GM19099 (cell line): ENCODE measurements around the gene SERP2.

ENCODE experiments used
- POLR2A ChIP-seq: IDR thresholded peaks from 3 replicates; pipeline ENCODE4 v1.6.1; 2011; ENCODE audit warnings: low read depth; ENCODE audit not compliant: insufficient read length; ENCODE audit errors: extremely low read depth

SERP2 gene

GRCh38 chr13:44389876-44390275, 16.3 kb downstream of the SERP2 start:
- no peak for TF ChIP-seq POLR2A

GRCh38 chr13:44393391-44393790, 19.8 kb downstream of the SERP2 start:
- no peak for TF ChIP-seq POLR2A

- TF ChIP-seq POLR2A = no peak
Measured at GRCh38 chr13:44394658-44395057, 21.0 kb downstream of the SERP2 start.

DNA sequence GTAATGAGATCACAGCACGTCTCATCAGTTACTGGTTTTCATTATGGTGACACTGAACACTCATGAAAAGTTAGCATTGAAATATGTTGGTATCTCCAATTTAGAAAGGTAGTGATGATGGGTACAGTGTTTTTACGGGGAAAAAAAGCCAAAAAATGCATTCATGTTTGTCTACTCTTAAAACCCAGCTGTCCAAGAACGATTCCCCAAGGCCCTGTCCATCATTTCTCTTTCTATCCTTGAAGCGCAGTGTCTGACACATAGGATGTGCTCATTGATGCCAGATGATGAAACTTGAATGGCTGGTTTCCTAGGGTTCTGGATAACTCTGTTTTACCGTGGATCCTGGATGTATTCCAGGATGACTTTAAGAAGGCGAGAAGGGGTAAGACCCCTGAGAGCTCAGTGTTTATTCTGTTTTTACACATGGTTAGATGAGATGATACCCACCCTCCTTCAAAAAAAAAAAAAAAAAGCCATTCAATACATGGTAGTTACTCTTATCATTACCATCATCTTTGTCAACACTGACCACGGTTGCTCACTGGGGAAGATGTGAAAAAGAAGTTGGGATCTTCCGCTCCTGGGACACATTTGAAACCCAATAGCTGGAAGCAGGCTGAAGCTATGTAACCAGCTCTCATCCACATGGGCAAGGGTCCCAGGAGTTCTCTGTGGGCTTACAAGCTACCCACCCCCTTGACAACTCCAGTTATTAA, 22.5 kb downstream of the SERP2 start:
- no peak for TF ChIP-seq POLR2A

GRCh38 chr13:44396701-44397580, 23.3 kb downstream of the SERP2 start:
- no peak for TF ChIP-seq POLR2A

DNA sequence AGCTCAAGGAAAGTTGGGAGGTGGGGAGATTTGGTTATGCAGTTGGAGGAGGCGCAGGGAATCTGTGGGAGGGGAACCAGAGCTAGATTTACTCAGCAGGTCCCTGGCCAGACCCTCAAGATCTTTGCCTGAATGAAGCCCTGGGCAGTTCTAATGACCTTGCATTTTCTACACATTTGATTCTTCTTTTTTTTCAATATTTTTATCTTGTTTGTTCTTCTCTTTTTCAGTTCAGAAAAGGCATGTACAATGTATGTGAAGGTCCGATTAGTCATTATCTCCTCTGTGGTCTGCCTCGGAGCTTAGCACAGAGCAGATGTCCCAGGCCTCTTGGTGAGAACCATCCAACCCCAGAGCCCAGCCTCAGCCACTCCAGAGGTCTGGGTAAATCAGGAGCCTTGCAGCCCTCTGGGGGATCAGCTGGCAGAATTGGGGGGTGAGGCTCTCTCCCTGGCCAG, 24.2 kb downstream of the SERP2 start:
- no peak for TF ChIP-seq POLR2A

GRCh38 chr13:44398606-44399005, 25.0 kb downstream of the SERP2 start:
- no peak for TF ChIP-seq POLR2A

DNA sequence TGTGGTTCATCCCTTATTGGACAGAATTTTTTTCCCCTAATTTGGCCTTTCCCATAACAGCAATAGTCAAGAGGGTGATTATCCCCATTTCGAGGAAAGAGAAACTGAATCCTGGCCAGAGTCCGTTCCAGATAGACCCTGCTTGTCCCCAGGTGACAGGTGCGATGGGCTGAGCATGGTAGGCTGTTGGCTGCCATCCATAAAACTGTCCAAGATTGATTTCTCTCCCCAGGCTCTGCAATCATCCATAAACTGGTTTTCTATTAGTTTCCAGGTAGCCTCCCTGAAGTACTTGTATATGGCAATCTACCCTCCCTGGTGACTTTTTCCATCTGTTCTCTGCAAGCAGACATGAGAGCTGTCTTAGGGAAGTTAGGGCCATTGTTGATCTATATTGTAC, 25.4 kb downstream of the SERP2 start:
- no peak for TF ChIP-seq POLR2A

DNA sequence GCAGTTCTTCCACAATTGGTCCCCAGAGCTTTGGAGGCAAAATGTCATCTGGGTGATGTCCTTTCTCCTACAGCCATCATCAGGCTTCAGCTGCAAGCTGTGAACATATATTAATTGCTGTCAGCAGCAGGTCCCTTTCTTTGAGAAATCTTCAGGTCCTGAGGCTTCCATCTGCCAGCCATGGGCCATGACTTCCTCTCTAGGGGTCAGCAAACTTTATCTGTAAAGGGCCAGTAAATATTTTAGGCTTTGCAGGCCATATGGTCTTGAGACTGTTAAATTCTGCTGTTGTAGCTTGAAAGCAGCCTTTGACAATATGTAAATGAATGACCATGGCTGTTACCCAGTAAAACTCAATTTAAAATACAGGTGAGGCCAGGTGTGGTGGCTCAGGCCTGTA, 27.1 kb downstream of the SERP2 start:
- no peak for TF ChIP-seq POLR2A

DNA sequence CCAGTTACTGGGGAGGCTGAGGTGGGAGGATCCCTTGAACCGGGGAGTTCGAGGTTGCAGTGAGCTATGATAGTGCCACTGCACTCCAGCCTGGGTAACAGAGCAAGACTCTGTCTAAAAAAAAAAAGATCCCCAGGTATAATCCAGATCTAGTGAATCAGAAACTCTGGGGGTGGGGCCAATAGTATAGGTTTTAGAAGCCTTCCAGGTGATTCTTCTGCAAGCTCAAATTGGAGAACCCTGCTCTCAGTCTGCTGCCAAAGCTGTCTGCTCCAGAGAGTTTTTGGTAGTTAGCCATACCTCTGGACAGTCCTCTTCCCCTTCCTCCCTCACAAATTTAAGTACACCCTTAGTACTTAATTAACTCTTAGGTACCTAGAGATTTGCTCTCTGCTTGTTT, 28.0 kb downstream of the SERP2 start:
- TF ChIP-seq POLR2A = no peak

GRCh38 chr13:44402899-44403445, 29.3 kb downstream of the SERP2 start:
- TF ChIP-seq POLR2A = no peak

- TF ChIP-seq POLR2A = no peak
Measured at GRCh38 chr13:44403461-44404056, 29.9 kb downstream of the SERP2 start.

DNA sequence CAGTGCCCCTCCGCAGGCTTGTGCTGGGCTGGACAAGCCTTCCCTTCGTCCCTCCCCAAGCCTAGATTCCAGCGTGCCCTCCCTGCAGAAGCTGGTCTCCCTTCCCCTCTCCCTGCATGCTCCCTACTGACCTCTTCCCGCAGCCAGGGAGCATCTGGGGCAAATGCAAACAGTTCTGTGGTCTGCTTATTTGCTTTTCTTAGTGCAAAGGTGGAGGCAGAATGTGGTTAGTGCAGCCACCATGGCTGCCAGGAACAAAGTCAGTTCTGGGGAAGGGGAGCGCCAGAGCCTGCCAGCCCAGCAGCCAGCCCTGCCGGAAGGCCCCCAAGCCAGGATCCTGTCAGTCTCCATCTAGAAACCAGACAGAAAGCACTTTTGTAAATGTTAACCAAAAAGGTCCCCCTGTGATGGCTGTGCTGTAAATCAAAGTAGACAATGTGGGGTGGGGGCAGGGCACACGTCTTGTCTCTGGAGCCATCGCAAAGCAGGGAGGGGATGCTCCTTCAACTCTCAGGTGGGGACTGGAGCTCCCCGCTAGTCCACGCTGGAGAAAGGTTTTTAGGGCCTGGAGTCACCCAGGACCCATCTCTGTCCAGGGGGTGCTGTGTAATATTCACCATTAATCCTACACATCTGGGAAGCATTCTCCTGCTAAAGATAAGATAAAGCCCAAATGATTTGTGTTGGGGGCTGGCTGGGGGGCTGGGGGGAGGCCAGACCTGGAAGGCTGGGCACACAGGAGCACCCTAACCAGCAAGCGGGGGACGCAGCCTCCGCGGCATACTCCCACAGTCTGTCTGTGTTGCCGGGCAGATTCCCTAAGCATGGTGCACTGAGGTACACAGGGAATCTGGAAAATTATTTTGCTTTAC, 30.9 kb downstream of the SERP2 start:
- TF ChIP-seq POLR2A = no peak

- no peak for TF ChIP-seq POLR2A
Measured at GRCh38 chr13:44406617-44407016, 33.0 kb downstream of the SERP2 start.
